NB4 (cell line): ENCODE results near the gene ZNF587B.
"Not testable (repeated sequence)": the region's sequence is repeated elsewhere in the genome, so short reads cannot be mapped to it uniquely, and the experiment has no call there.

Experiments
- CTCF ChIP-seq: IDR thresholded peaks from one replicate; pipeline ENCODE4 v1.5.1; 2012; ENCODE audit warnings: low read depth, low read length
- MAX ChIP-seq: IDR thresholded peaks from 2 replicates; pipeline ENCODE4 v1.6.1; 2011; ENCODE audit warnings: low read depth, low read length
- MYC ChIP-seq: IDR thresholded peaks from 2 replicates; pipeline ENCODE4 v1.6.1; 2011; ENCODE audit warnings: low read depth, low read length
- POLR2A ChIP-seq: IDR thresholded peaks from 2 replicates; pipeline ENCODE4 v1.6.1; 2011; ENCODE audit warnings: mild to moderate bottlenecking; ENCODE audit not compliant: insufficient read length; ENCODE audit errors: extremely low read depth

- TF ChIP-seq CTCF, POLR2A, MAX, MYC: not testable (repeated sequence)
Measured at GRCh38 chr19:57838622-57839191, 8.6 kb downstream of the ZNF587B start.
